Body of pancreas (tissue), 4 donors: ENCODE data around the gene ST6GALNAC1.

Experiments
- CTCF ChIP-seq, 7 experiments: fragments of 450-650 bp in 4 of 7; fragments of 200-600 bp in 3 of 7; sonication (generic) in 3 of 7; IDR thresholded peaks; one replicate each; pipeline ENCODE4 v1.5.1; 2016 to 2019; ENCODE audit warnings: antibody characterized with exemption in 7 of 7
- POLR2A ChIP-seq, 3 donors: fragments of 450-650 bp; IDR thresholded peaks; one replicate each; pipeline ENCODE4 v1.6.1; 2016; ENCODE audit warnings: antibody characterized with exemption in 3 of 3, mild to moderate bottlenecking in 2 of 3

GRCh38 chr17:76640550-76641380 lies 2.8 kb downstream of the ST6GALNAC1 start:
- TF ChIP-seq CTCF (IDR thresholded peaks at IDR 0.05): no peak
- no peak for TF ChIP-seq POLR2A (IDR thresholded peaks at IDR 0.05)
